ENCODE measurements around the gene DNMT3A.

GRCh38 chr2:25238920-25239319 is 102.8 kb downstream of the DNMT3A start:
- TF ChIP-seq EZH2 (IDR thresholded peaks at IDR 0.05) (no peak), POLR2AphosphoS5 (IDR thresholded peaks at IDR 0.05; ENCODE audit: borderline replicate concordance, low read depth, low read length) (no peak)
